Stimulated activated CD8-positive, alpha-beta memory T cell treated with anti-CD3 and anti-CD28 coated beads, Interleukin-7, amount 100 ng/mL, for 24 hours (primary cell): Measurements from ENCODE around the gene OXT.
"Not testable (repeated sequence)": the region's sequence is repeated elsewhere in the genome, so short reads cannot be mapped to it uniquely, and the experiment has no call there.

Experiments
- DNase-seq: peaks from one replicate; pipeline ENCODE4 v3.0.0-alpha.2; 2020; ENCODE audit warnings: low read depth

The OXT gene

DNA sequence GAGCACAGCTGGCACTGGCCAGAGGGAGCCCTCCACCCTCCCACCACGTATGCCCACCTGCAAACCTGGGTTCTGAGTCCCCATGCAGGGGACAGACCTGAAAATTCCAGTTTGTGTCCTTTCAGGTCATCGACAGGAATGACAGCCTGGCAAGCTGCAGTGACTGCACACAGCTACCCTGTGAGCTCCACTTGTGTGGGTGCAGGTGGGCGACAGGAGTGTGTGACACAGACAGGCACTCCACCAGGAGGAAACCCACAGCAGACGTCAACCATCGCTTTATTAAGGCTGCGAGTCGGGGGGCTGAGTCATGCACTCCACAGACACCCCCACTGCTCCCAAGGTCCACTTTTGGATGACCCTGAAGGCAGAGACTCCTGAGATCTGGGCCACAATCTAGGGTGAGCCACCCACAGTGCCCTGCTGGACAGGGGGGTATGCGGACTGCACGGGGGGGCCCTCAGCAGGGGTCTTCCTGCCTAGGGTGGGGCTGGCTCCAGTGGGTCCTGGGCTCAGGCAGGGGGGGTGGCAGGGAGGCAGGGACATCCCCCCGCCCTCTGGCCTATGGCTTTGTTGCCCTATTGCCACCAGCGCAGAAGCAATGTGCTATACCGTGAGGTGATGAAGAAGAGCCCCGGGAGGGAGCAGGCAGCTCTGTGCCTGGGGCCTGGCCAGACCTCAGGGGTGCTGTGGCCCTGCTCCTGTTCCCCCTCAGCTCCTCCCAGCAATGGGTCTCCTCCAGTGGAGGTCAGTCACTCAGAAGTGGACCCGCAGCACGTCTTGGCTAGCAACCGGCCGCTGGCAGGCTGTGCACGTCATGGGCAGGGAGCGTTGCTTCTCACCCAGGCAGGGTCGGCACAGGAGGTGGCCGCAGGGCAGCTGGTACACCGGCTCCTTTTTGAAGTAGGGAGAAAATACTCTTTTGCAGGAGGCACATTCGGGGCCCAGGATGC, 38.2 kb downstream of the OXT start:
- DNase-seq = no peak

DNA sequence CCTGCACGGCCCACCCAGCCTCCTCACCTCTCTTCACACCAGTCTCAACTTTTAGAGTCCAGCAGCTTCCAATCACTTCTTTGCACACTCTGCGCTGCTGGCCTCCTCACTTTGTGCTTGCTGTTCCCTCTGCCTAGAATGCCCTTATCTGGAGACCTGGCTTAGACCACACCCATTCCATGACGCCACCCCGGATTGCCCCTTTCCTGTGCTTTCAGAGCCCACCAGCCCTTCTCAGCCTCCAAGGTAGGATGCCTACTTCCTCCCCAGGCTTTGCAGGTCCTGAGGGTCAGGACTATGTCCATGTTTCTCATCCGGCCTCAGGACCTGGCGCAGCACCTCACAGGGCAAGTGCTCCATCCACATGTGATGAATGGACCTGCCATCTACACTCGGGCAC, 40.1 kb downstream of the OXT start:
- DNase-seq = no peak

- DNase-seq = no peak
These were observed 40.6 kb downstream of the OXT start for GRCh38 chr20:3111995-3112394.

DNA sequence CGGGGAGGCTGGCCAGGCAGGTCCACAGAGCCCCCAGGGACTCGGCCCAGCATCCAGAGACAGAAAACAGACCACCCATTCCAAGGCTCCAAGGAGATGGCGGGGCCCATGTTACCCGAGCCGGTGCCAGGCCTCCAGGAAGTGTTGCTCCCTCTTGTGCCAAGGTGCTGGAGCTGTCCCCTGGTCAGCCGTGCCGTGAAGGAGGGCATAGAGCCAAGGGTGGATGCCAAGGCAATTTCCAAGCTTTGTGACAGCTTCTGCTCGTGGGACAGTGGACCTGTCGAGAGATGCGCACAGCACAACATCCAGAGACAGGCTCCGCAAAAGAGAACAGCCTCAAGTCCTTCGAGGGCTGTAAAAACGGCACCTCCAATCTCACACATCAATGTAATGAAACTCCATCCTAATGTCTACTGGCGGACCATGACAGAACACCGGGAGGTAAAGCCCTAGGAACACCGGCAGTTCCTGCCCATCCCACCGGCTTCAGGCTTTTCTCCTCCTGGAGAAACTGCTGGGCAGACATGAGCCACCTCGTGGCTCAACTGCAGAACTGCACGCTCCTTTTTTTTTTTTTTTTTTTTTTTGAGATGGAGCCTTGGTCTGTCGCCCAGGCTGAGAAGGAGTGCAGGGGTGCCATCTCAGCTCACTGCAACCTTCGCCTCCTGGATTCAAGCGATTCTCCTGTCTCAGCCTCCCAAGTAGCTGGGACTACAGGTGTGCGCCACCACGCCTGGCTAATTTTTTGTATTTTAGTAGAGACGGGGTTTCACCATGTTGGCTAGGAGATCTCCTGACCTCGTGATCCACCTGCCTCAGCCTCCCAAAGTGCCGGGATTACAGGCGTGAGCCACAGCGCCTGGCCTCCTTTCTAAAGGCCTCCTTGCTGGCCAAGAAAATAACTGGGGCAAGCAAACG, 44.0 kb downstream of the OXT start:
- no peak for DNase-seq

DNA sequence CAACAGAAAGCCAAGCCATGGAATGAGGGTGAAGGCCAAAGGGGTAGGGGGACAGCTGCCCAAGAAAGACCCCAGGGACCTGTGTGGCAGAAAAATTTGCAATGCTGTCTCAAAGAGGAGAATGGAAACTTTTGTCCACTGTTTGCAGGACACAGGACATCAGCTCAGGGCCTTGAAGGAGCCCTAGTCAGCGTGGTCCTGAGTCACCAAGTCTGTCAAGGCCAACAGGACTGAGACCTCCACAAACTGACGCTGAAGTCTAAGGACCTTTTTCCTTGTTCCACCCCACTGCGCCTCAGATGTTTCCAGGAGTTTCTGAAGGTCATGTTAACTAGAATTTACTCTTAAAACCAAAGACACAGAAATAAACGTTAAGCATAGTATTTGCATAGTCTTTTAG, 44.9 kb downstream of the OXT start:
- no peak for DNase-seq

GRCh38 chr20:3117839-3118379, 46.5 kb downstream of the OXT start:
- not testable (repeated sequence) for DNase-seq

GRCh38 chr20:3119044-3119443, 47.6 kb downstream of the OXT start:
- DNase-seq = no peak

DNA sequence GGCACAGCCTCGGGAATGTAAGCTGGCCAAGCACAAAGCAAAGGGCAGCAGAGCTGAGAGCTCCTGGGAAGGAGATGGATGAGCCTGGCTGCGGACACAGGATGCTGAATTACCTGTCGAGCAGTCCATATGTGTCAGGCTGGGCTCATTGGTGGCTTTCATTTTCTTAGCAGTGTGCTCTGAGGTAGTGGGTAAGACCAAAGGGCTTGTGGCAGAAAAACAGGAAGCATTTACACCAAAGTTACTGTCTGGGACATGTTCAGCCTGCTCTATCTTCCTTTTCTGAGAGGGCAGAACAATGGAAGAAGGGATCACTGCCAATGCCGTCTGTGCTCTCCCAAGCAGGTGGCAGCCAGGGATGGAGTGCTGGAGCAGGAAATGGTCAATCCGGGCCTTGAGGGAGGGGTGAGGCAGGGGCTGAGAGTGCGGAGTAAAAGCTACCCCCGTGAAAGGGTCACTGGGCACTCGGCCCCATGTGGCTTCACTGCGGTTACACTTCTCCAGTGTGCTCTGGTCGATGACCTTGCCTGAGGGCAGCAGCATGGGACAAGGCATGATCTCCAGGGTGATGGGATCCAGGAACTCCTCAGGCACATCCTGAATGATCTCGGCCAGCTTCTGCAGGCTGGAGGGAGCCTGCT, 50.0 kb downstream of the OXT start:
- DNase-seq = no peak
